Right lobe of liver (tissue), 6 donors: Measurements from ENCODE around the gene PODXL2. TPM values are rescaled to one million over a fixed set of nuclear protein-coding genes. Genes with fewer than 3 reads are reported as not detected.

ENCODE experiments used
- ATAC-seq, 4 donors: fragments of 200-7000 bp; cut with Tn5 transposase; one replicate each; pipeline ENCODE4 v1.9.1; 2020; ENCODE audit warnings: mild to moderate bottlenecking in 4 of 4, moderate library complexity in 4 of 4
- DNase-seq, 3 donors: peaks; one replicate each; pipeline ENCODE4 v3.0.0-alpha.2; 2020
- H3K27ac ChIP-seq, 3 donors: fragments of 200-600 bp; one replicate each; pipeline ENCODE4 v1.8.0; 2022
- H3K27me3 ChIP-seq, 2 donors: fragments of 200-600 bp; one replicate each; pipeline ENCODE4 v1.8.0; 2022
- H3K36me3 ChIP-seq, 4 donors: fragments of 200-600 bp; sonication (generic) in 1 of 4; one replicate each; pipeline versions ENCODE4 v1.5.1 to v1.8.0; 2017 to 2022; ENCODE audit warnings: control low read depth in 1 of 4
- H3K4me1 ChIP-seq, 4 donors: fragments of 200-600 bp; sonication (generic) in 1 of 4; one replicate each; pipeline versions ENCODE4 v1.5.1 to v1.8.0; 2017 to 2022; ENCODE audit warnings: control low read depth in 1 of 4
- H3K4me3 ChIP-seq, 3 donors: fragments of 200-600 bp; one replicate each; pipeline ENCODE4 v1.8.0; 2022
- H3K9me3 ChIP-seq, 4 donors: fragments of 200-600 bp; sonication (generic) in 1 of 4; one replicate each; pipeline versions ENCODE4 v1.5.1 to v1.8.0; 2017 to 2022; ENCODE audit warnings: control low read depth in 1 of 4
- CTCF ChIP-seq, 4 donors: fragments of 200-600 bp in 3 of 4; fragments of 450-650 bp in 1 of 4; IDR thresholded peaks; one replicate each; pipeline versions ENCODE4 v1.5.1 to v1.8.0; 2016 to 2022; ENCODE audit warnings: antibody characterized with exemption in 4 of 4, mild to moderate bottlenecking in 2 of 4
- POLR2A ChIP-seq: fragments of 450-650 bp; IDR thresholded peaks from one replicate; pipeline ENCODE4 v1.6.1; 2017; ENCODE audit warnings: antibody characterized with exemption, mild to moderate bottlenecking
- WGBS: methylation state at CpG from one replicate; pipeline ENCODE4 v1.1.6; 2018; ENCODE audit warnings: low coverage, low lambda C conversion rate; ENCODE audit not compliant: insufficient coverage; ENCODE audit errors: missing lambda C conversion rate; 5-methylcytosine and 5-hydroxymethylcytosine counted together
- intact Hi-C, 2 donors: fragments of 100-400 bp; cut with DNase I; formaldehyde crosslinking; loops; one replicate each; pipeline versions ENCODE4 v1.11.2 to v1.14.1; 2022
- total RNA-seq, 6 experiments: library from RNA; depleted of rRNA in 2 of 6; stranded (reverse); fragments of >200 nt in 2 of 6; fragmentation: NEBNext Ultra II Directional in 3 of 6; extraction: Animal tissue kit (Norgen Biotek cat#: 25700) in 3 of 6; gene quantifications; one replicate each; pipeline versions ENCODE4 v1.1.0 to v1.2.4, GENCODE V29; 2016 to 2023
- donor health status: DM: no; HTN: yes; CAD: no.
- donor health status: DM: no; HTN: no; CAD: no.
- donor health status: DM: no; HTN: no; CAD: no.
- donor health status: DM: no; HTN: yes; CAD: no.
- donor health status: DM: no; HTN: yes; CAD: no.

The PODXL2 gene
- total RNA-seq, 6 experiments from 2014 or later, result 0.19 to 1.6 (median 0.63) TPM

GRCh38 chr3:127585813-127586413 lies 43.1 kb upstream of the PODXL2 start:
- no peaks in the 10 kb centered on the region for H3K9me3 ChIP-seq
- ATAC-seq (no peak), DNase-seq (no peak)
- peaks cover 0 to 18% (median 4%) of the 10 kb centered on the region in 4 donors for H3K4me1 ChIP-seq
- TF ChIP-seq CTCF (IDR thresholded peaks at IDR 0.05), result no peak
- no peak for TF ChIP-seq POLR2A
- no peaks in the 10 kb centered on the region for H3K36me3 ChIP-seq
- intact Hi-C loops, result no loop called here
- H3K27me3 ChIP-seq, result no peaks in the 10 kb centered on the region
- H3K4me3 ChIP-seq, result no peak overlapping the region
- 90% methylated on average over 4 of the region's 6 CpGs for WGBS
- H3K27ac ChIP-seq, result no peak overlapping the region

- no peak overlapping the region for H3K27ac ChIP-seq
- ATAC-seq (no peak), DNase-seq (no peak)
- H3K36me3 ChIP-seq, result no peaks in the 10 kb centered on the region
- WGBS, result 14% methylated on average over 1 of the region's 4 CpGs
- no peak for TF ChIP-seq CTCF (IDR thresholded peaks at IDR 0.05)
- TF ChIP-seq POLR2A, result no peak
- intact Hi-C loops, result no loop called here
- peaks cover 0 to 18% (median 4%) of the 10 kb centered on the region in 4 donors for H3K4me1 ChIP-seq
- no peaks in the 10 kb centered on the region for H3K9me3 ChIP-seq
- no peaks in the 10 kb centered on the region for H3K27me3 ChIP-seq
- no peak overlapping the region for H3K4me3 ChIP-seq
These were observed 41.1 kb upstream of the PODXL2 start for GRCh38 chr3:127587876-127588275.

- Histone ChIP-seq H3K36me3 (no peaks in the 10 kb centered on the region), H3K9me3 (no peaks in the 10 kb centered on the region), H3K4me1 (peaks cover 0 to 18% (median 4%) of the 10 kb centered on the region in 4 donors), H3K27ac (no peak overlapping the region), H3K4me3 (peak overlapping the region; percentile 85 to 96 (median 95)), H3K27me3 (no peaks in the 10 kb centered on the region)
- WGBS, result 10% methylated on average over 7 of the region's 12 CpGs
- ATAC-seq, result no peak
- TF ChIP-seq CTCF (IDR thresholded peaks at IDR 0.05) (no peak), POLR2A (no peak)
- intact Hi-C loops, result no loop called here
- no peak for DNase-seq
These were observed 40.0 kb upstream of the PODXL2 start for GRCh38 chr3:127588806-127589577.

- Histone ChIP-seq H3K36me3 (no peaks in the 10 kb centered on the region), H3K27ac (peak overlapping the region; percentile 55 to 91 (median 91)), H3K4me1 (peaks cover 0 to 18% (median 4%) of the 10 kb centered on the region in 4 donors), H3K27me3 (no peaks in the 10 kb centered on the region), H3K9me3 (no peaks in the 10 kb centered on the region), H3K4me3 (peak overlapping the region; percentile 85 to 96 (median 95))
- WGBS, result 0% methylated on average over 6 of the region's 56 CpGs
- TF ChIP-seq POLR2A (no peak), CTCF (IDR thresholded peaks at IDR 0.05) (no peak)
- DNase-seq, result peak in 2 of 3 donors; percentile 39 to 68
- peak in 1 of 4 donors; percentile 2 for ATAC-seq
- intact Hi-C loops, result no loop called here
These were observed 39.2 kb upstream of the PODXL2 start for GRCh38 chr3:127589600-127590281.
